ENCODE measurements around the gene IQCK. TPM values are rescaled to one million over a fixed set of nuclear protein-coding genes. Genes with fewer than 3 reads are reported as not detected.

IQCK gene
- total RNA-seq, 1 donor from 2014 or later, result 0.89 TPM

DNA sequence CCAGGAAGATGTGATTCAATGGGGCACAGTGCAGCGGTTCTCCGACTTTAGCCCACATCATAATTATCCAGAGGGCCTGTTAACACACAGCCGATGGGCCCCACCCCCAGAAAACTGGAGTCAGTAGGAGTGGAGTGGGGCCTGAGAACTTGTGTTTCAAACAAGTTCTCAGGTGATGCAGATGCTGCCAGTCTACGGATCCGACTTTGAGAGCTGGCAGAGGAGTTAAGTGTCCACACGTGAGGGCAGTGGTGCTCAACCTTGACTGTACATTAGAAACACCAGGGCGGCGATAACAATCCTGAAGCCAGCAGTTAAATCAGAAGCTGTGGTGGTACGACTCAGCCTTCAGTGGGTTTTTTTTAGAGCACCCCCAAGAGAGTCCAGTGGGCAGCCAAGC, 91.6 kb downstream of the IQCK start:
- DNase-seq (ENCODE audit: low spot score), result no peak
- Mint-ChIP-seq H3K27ac (no peak overlapping the region), H3K36me3 (ENCODE audit: low read depth) (no peaks in the 10 kb centered on the region), H3K4me1 (ENCODE audit: low read depth) (peaks cover 10% of the 10 kb centered on the region), H3K9me3 (peaks cover 18% of the 10 kb centered on the region), H3K4me3 (ENCODE audit: low read depth) (no peak overlapping the region), H3K27me3 (ENCODE audit: low read depth) (no peaks in the 10 kb centered on the region)
- intact Hi-C loops (cut with micrococcal nuclease), result no loop called here

- Mint-ChIP-seq H3K27me3 (ENCODE audit: low read depth) (no peaks in the 10 kb centered on the region), H3K4me1 (ENCODE audit: low read depth) (peaks cover 4% of the 10 kb centered on the region), H3K27ac (no peak overlapping the region), H3K9me3 (peaks cover 5% of the 10 kb centered on the region), H3K36me3 (ENCODE audit: low read depth) (no peaks in the 10 kb centered on the region), H3K4me3 (ENCODE audit: low read depth) (no peak overlapping the region)
- no peak for DNase-seq (ENCODE audit: low spot score)
- intact Hi-C loops (cut with micrococcal nuclease), result no loop called here
Observed at GRCh38 chr16:19810817-19811731, 93.0 kb downstream of the IQCK start.

DNA sequence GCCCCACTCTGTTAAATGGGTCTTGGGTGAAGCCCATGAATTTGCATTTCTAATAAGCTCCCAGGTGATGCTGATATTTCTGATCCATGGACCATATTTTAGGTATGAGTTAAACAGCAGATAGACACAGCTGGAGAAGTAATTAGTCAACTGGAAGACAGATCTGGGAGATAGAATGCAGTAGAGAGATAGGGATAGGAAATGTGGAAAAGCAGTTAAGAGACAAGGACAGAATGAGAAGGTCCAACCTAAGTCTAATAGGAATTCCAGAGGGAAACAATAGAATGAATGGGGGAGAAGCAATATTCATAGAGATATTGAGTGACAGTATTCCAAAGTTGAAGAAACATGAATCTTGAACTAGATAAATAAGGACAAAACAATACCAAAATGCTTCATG, 94.9 kb downstream of the IQCK start:
- peaks cover 4% of the 10 kb centered on the region for H3K9me3 Mint-ChIP-seq
- H3K4me1 Mint-ChIP-seq (ENCODE audit: low read depth), result peaks cover 4% of the 10 kb centered on the region
- no peak overlapping the region for H3K4me3 Mint-ChIP-seq (ENCODE audit: low read depth)
- intact Hi-C loops (cut with micrococcal nuclease), result no loop called here
- no peak for DNase-seq (ENCODE audit: low spot score)
- H3K36me3 Mint-ChIP-seq (ENCODE audit: low read depth), result no peaks in the 10 kb centered on the region
- H3K27ac Mint-ChIP-seq, result no peak overlapping the region
- no peaks in the 10 kb centered on the region for H3K27me3 Mint-ChIP-seq (ENCODE audit: low read depth)

- no peak overlapping the region for H3K4me3 Mint-ChIP-seq (ENCODE audit: low read depth)
Observed at GRCh38 chr16:19815418-19815817, 97.3 kb downstream of the IQCK start.

DNA sequence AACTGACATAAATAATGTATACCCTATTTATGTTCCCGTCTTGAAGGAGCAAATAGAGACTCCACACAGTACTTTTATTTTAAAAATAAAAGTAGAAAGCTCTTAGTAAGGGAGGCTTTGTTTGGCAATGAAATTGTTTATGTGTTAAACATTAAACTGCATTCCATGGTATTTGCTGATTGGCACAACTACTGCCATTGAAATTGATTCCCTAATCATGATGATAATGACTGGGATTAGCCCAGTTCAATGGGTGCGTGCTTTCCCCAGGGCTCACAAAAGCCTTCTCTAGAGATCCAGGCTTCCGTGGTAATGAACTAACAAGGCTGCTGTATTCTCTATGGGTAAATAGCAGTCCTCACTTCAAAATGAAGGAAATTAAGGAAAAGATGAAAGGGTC, 99.1 kb downstream of the IQCK start:
- Mint-ChIP-seq H3K9me3 (peaks cover 4% of the 10 kb centered on the region), H3K4me3 (ENCODE audit: low read depth) (no peak overlapping the region), H3K27me3 (ENCODE audit: low read depth) (no peaks in the 10 kb centered on the region), H3K27ac (no peak overlapping the region), H3K4me1 (ENCODE audit: low read depth) (no peaks in the 10 kb centered on the region), H3K36me3 (ENCODE audit: low read depth) (no peaks in the 10 kb centered on the region)
- no peak for DNase-seq (ENCODE audit: low spot score)
- intact Hi-C loops (cut with micrococcal nuclease), result no loop called here

More at GRCh38 chr16:19815418-19815817, 97.3 kb downstream of the IQCK start:
- Mint-ChIP-seq H3K4me1 (ENCODE audit: low read depth) (no peaks in the 10 kb centered on the region), H3K27me3 (ENCODE audit: low read depth) (no peaks in the 10 kb centered on the region), H3K27ac (no peak overlapping the region), H3K9me3 (peaks cover 4% of the 10 kb centered on the region), H3K36me3 (ENCODE audit: low read depth) (no peaks in the 10 kb centered on the region)
- DNase-seq (ENCODE audit: low spot score), result no peak
- intact Hi-C loops (cut with micrococcal nuclease), result no loop called here

- no peak overlapping the region for H3K27ac Mint-ChIP-seq
- H3K27me3 Mint-ChIP-seq (ENCODE audit: low read depth), result no peaks in the 10 kb centered on the region
- intact Hi-C loops (cut with micrococcal nuclease), result no loop called here
- no peaks in the 10 kb centered on the region for H3K4me1 Mint-ChIP-seq (ENCODE audit: low read depth)
- H3K4me3 Mint-ChIP-seq (ENCODE audit: low read depth), result no peak overlapping the region
- no peaks in the 10 kb centered on the region for H3K36me3 Mint-ChIP-seq (ENCODE audit: low read depth)
- DNase-seq (ENCODE audit: low spot score), result no peak
- H3K9me3 Mint-ChIP-seq, result peaks cover 3% of the 10 kb centered on the region
Observed at GRCh38 chr16:19817875-19818274, 99.8 kb downstream of the IQCK start.

GRCh38 chr16:19822533-19822932, 104.5 kb downstream of the IQCK start:
- intact Hi-C loops (cut with micrococcal nuclease), result no loop called here
- DNase-seq (ENCODE audit: low spot score), result no peak
- Mint-ChIP-seq H3K27ac (no peak overlapping the region), H3K27me3 (ENCODE audit: low read depth) (no peaks in the 10 kb centered on the region), H3K4me1 (ENCODE audit: low read depth) (no peaks in the 10 kb centered on the region), H3K9me3 (no peaks in the 10 kb centered on the region), H3K36me3 (ENCODE audit: low read depth) (no peaks in the 10 kb centered on the region), H3K4me3 (ENCODE audit: low read depth) (no peak overlapping the region)

GRCh38 chr16:19823322-19823721, 105.3 kb downstream of the IQCK start:
- Mint-ChIP-seq H3K36me3 (ENCODE audit: low read depth) (no peaks in the 10 kb centered on the region), H3K4me1 (ENCODE audit: low read depth) (no peaks in the 10 kb centered on the region), H3K27ac (no peak overlapping the region), H3K27me3 (ENCODE audit: low read depth) (no peaks in the 10 kb centered on the region), H3K4me3 (ENCODE audit: low read depth) (no peak overlapping the region), H3K9me3 (no peaks in the 10 kb centered on the region)
- intact Hi-C loops (cut with micrococcal nuclease), result no loop called here
- no peak for DNase-seq (ENCODE audit: low spot score)

DNA sequence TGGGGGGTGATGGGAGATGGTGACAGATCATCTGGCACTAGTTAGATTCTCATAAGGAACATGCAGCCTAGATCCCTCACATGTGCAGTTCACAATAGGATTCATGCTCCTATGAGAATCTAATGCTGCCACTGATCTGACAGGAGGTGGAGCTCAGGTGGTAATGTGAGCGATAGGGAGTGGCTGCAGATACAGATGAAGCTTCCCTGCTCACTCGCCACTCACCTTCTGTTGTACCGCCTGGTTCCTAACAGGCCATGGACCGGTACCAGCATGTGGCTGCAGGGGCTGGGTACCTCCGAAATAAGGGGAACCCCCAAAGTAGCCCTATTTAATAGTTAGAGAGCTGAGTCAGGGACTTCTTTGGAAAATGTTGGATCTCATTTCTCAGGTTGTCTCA, 106.1 kb downstream of the IQCK start:
- Mint-ChIP-seq H3K27me3 (ENCODE audit: low read depth) (no peaks in the 10 kb centered on the region), H3K27ac (no peak overlapping the region), H3K36me3 (ENCODE audit: low read depth) (no peaks in the 10 kb centered on the region), H3K9me3 (no peaks in the 10 kb centered on the region), H3K4me3 (ENCODE audit: low read depth) (no peak overlapping the region), H3K4me1 (ENCODE audit: low read depth) (no peaks in the 10 kb centered on the region)
- no peak for DNase-seq (ENCODE audit: low spot score)
- intact Hi-C loops (cut with micrococcal nuclease), result no loop called here

GRCh38 chr16:19829844-19830692, 112.0 kb downstream of the IQCK start:
- Mint-ChIP-seq H3K4me3 (ENCODE audit: low read depth) (no peak overlapping the region), H3K27me3 (ENCODE audit: low read depth) (no peaks in the 10 kb centered on the region), H3K27ac (no peak overlapping the region), H3K9me3 (no peaks in the 10 kb centered on the region), H3K36me3 (ENCODE audit: low read depth) (no peaks in the 10 kb centered on the region), H3K4me1 (ENCODE audit: low read depth) (no peaks in the 10 kb centered on the region)
- intact Hi-C loops (cut with micrococcal nuclease), result no loop called here
- no peak for DNase-seq (ENCODE audit: low spot score)

GRCh38 chr16:19830902-19831560, 113.0 kb downstream of the IQCK start:
- DNase-seq (ENCODE audit: low spot score), result no peak
- intact Hi-C loops (cut with micrococcal nuclease), result no loop called here
- Mint-ChIP-seq H3K9me3 (no peaks in the 10 kb centered on the region), H3K36me3 (ENCODE audit: low read depth) (no peaks in the 10 kb centered on the region), H3K4me1 (ENCODE audit: low read depth) (no peaks in the 10 kb centered on the region), H3K4me3 (ENCODE audit: low read depth) (no peak overlapping the region), H3K27me3 (ENCODE audit: low read depth) (no peaks in the 10 kb centered on the region), H3K27ac (no peak overlapping the region)

- Mint-ChIP-seq H3K4me1 (ENCODE audit: low read depth) (no peaks in the 10 kb centered on the region), H3K36me3 (ENCODE audit: low read depth) (no peaks in the 10 kb centered on the region), H3K27ac (no peak overlapping the region), H3K27me3 (ENCODE audit: low read depth) (no peaks in the 10 kb centered on the region), H3K9me3 (no peaks in the 10 kb centered on the region), H3K4me3 (ENCODE audit: low read depth) (no peak overlapping the region)
- DNase-seq (ENCODE audit: low spot score), result no peak
- intact Hi-C loops (cut with micrococcal nuclease), result no loop called here
Observed at GRCh38 chr16:19831678-19832077, 113.6 kb downstream of the IQCK start.

Measured in activated T-helper 2 cell treated with anti-CD3 and anti-CD28 coated beads, Interferon-gamma antibody, Interleukin-2, Interleukin-4, amounts not matched to agents 10 μg/mL and 5 μg/mL and 100 μg/mL, durations not matched to agents 14 hours and 24 hours and 36 hours (primary cell).